CD1c-positive myeloid dendritic cell (primary cell): ENCODE results near the gene COL4A2.

Source experiments
- DNase-seq: peaks from one replicate; pipeline ENCODE4 v3.0.0-alpha.2; 2016; ENCODE audit errors: extremely low spot score

Gene COL4A2

DNA sequence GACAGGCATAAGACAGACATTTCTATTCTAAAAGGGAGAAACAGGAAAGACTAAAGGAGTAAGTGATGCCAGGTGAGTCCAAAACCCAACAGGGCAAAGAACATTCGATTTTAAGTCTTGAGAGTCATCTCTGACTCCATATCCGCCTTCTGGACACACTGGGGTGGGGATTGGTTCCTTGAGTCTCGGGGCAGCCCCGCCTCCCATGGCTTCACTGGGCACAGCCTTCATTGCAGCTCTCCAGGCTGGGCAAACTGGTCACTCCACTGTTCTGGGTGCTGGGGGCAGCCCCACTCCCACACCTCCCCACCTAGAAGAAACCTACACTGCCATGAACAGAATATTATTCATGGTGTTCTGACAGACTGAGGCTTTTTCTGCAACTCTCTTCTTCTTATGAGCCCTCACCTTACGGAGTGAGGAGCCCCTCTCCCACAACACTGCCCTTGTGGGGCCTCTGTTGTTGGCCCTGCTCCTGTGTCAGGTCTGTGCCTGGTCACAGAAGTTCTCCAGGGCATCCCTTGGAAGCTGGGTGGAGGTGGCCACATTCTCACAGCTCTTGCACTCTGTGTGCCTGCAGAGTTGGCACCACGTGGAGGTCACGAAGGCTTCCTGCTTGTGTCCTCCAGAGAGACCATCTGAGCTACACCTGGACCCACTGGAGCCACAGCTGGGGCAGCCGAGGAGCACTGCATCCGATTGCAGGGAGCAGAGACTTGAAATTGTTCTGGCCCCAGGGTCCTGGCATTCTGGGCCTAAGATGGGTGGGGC lies 95.4 kb downstream of the COL4A2 start:
- DNase-seq, result no peak

GRCh38 chr13:110403315-110403714 lies 96.2 kb downstream of the COL4A2 start:
- no peak for DNase-seq

DNA sequence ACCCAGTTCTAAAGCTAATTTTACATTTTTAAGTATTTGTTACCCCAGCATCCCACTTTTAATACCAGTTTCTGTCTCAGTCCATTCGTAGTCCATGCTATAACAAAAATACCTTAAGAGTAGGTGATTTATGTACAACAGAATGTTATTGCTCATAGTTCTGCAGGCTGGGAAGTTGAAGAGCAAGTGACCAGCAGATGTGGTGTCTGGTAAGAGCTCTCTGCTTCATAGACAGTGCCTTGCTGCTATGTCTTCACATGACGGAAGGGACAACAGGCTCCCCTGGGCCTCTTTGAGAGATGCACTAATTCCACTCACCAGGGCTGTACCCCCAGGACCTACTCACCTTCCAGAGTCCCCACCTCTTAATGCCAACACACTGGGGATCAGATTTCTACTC lies 96.6 kb downstream of the COL4A2 start:
- DNase-seq, result no peak

DNA sequence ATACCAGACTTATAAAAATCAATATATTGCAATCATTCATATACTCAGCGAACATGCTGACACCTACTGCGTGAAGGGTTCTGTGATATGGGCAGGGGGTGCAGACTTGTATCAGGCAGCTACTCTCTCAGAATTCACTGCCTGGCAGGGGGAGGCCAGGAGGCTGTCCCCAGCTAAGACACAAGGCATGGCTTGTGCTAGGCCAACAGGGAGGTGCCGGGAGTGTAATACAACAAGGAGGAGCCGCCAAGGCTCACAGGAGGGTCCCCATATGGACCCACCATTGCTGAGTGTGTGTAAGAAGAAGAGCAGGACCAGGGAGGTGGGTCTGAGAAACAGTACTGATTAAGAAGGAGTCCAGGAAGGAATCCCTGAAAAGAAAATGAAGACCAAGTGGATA lies 97.2 kb downstream of the COL4A2 start:
- DNase-seq, result no peak

DNA sequence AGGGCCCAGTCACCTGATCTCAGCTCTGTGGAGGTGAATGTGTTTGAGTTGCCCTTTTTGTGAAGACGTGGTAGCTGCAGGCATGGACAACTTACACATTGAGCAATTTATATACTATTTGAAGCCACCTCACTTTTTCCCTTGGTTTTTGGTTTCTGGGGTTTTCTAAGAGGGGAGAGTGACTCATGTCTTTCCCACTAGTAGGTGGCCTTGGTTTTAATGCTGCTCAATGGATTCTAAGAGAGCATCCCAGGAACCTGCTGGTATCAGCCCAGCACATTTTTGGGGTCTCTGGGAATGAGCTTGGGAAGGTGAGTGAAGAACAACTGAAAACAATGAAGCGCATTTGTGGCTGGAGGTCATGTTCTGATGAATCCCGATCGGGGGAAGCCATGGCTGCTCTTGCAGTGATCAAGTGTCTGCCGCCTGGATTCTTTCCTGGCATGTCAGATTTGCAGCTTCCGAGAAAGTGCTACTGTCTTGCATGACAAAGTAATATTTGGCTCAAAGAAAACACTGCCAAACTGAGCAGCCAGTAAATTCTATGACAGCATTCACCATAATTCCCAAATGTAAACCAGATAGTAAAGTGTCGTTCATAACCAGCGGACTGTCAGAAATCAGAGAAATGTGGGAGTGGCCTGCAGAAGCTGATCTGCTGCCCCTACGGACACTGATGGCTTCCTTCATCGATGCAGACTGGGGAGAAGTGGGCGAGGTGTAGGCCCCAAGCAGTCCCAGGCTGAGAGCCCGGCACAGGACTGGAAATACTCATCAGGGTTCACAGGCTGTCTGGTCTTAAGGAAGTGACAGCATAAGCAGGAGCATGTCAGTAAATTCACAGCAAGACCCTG lies 98.7 kb downstream of the COL4A2 start:
- DNase-seq, result no peak

DNA sequence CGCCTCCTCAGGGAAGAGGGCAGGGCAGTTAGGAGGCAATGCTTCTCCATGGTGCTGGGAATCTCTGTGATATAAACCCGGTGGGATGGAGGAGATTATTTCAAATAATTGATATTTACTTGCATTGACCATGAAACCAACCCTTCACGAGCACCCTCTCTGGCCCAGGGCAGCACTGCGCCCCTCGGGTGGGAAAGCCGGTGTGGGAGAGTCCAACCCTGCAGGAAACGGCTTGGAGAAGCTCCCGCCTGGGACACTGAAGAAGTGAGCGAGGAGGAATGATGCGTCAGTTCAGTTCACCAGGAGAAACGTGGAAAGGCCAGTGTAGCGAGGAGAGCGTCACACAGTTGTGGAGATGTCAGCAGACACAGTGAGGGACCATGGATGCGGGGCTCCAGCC lies 99.9 kb downstream of the COL4A2 start:
- DNase-seq, result no peak

DNA sequence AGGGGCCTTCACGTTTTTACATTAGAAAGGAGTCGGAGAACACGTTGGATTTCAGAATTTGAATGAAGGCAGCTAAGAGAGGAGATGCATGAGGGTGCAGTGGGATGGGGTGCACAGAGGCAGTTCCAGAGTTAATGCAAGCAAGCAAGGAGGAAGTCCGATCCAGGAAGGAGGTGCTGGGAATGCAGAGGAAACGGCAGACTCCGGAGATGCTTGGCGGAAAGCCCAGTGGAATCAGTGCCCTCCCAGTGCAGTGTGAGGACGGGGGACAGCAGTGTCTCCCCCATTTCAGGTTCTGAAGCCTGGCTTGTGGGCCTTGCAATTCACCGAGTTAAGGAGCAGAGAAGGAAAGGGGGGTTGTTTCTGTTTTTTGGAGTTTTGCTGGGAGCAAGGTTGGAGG lies 100.4 kb downstream of the COL4A2 start:
- no peak for DNase-seq

- no peak for DNase-seq
Observed at GRCh38 chr13:110408286-110408685, 101.2 kb downstream of the COL4A2 start.

DNA sequence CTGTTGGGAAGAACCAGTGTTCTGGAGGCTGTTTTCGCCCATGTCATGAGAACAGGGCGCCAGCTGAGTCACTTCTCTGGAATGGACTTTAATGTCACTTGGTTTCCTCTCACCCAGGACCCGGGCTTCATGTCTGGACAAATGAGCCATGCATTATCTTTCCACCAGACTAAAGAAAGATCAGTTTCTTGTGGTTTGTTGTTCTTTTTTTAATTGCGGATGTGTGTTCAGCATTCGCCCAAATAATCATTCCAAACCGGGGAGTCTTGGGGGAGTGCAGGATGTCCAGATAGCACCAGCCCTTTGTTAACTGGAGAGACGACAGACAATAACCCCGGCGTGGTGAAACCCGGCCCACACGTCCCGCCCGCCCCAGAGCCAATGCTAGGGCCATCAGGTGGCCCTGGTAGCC lies 102.5 kb downstream of the COL4A2 start:
- no peak for DNase-seq

DNA sequence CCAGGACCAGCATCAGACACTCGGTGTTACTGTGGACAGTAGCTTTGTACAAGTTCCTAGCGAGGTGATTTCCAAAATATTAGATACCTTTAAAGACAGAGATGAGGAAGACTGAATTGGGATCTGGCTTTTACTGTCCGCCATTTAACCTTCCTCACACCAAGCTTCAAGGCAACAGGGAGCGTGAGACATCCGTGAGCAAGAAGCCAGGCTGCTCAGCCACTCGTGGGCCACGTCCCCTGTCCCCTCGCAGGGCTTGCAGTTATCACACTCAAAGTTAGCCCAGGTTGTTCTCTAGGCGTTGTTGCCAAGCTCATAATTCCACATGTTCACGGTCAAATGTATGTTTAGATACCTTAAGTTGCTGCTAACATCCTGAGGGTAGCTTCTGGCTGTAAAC lies 102.9 kb downstream of the COL4A2 start:
- DNase-seq, result no peak

DNA sequence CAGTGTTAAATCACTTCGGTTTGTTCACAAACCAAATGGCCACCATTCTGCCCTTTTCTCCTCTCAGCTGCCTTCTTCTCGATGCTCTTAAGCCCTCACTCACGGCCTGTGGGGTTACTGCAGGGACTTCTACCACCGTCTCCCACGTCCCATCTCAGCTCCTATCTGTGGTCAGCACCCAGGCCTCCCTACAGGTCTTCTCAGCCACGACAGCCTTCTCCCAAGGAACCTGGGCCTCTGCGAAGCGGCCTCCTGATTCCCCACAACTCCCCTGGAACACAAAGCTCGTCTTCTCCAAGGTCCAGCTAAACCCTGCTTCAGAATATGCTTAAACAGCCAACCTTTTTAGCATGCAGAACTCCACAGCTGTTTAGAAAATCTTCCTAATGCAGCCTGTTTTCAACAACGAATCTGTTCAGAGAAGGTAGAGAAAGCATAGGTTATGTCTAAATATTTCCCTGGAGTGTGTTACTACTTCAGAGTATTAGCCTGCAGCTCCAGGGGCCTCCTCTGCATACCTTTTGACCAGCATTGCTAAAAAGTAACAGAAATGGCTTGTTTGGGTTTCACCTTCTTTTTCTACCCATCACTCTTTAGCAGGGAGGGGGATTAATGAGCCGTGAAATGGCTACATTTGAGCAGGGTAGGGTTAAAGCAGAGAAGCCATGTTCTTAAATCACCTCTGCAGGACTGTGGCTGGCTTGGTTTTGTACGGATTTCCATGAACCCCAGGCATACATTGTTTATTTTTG lies 104.0 kb downstream of the COL4A2 start:
- DNase-seq, result no peak

- DNase-seq, result no peak
Observed at GRCh38 chr13:110411688-110412059, 104.6 kb downstream of the COL4A2 start.

GRCh38 chr13:110412132-110412914 lies 105.2 kb downstream of the COL4A2 start:
- peak; percentile 85 for DNase-seq

GRCh38 chr13:110413016-110413675 lies 106.1 kb downstream of the COL4A2 start:
- DNase-seq, result no peak

- DNase-seq, result no peak
Observed at GRCh38 chr13:110413676-110414040, 106.6 kb downstream of the COL4A2 start.

DNA sequence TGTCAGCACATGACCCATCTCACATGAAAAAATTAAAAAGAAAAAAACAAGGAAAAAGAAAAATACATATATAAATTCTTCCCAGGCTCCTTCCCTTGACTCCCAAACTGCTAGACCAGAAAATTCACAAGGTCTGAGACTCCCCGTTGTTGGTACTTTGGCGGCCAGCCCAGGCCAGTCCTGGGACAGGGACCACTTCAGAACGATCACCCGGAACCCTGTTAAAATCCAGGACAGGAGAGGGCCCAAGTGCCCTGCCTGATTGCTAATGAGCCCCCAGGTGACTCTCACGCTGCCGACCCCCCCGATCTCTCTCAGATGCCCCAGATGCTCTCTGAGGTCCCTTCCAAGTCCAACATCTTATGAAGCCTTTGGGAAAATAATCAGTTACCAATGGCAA lies 107.2 kb downstream of the COL4A2 start:
- DNase-seq, result no peak

- no peak for DNase-seq
Observed at GRCh38 chr13:110414931-110415330, 107.8 kb downstream of the COL4A2 start.

DNA sequence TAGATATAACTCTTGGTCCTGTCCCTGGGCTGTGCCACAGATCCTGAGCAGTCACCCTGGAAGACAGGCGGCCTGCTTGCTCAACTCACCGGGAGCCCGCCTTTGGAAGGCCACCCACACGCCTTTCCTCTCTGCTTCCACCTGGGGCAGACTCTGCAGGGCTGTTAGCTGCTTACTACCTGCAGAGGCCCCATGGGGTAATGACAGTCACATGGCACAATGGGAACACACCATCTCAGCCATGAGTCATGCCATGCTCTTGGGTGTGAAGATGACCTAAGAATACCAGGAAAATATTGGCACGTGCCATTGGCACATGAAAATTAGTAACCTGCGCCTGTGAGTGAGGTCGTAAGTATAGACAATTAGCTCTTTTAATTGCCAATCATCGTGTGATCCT lies 108.6 kb downstream of the COL4A2 start:
- peak; percentile 8 for DNase-seq

GRCh38 chr13:110416131-110417025 lies 109.3 kb downstream of the COL4A2 start:
- DNase-seq, result no peak

DNA sequence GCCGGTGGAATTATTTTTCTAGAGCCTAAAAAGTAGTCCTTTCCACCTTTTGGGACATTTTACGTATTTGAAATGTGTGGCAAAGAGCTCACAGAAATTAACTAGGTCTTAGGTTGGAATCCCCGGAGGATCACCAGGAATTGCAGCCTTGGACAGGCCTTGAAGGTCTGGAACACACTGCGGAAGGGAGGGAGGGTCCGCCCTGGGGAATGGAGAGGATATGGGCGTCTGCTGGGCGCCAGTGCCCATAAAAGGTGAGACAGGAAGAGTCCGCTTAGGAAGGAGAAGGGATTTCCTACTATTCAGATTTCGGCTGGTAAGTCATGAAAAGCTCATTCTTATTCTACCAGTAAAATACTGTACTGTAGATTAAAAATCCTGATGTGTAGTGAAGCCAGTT lies 111.9 kb downstream of the COL4A2 start:
- DNase-seq, result no peak
